Astrocyte (in vitro differentiated cells and primary cell): ENCODE results near the gene BDNF.

ENCODE experiments used
- EZH2 ChIP-seq: IDR thresholded peaks from 2 replicates; pipeline ENCODE4 v1.6.1; 2012; ENCODE audit warnings: mild to moderate bottlenecking, low read length, inconsistent platforms; ENCODE audit not compliant: insufficient read depth
- TF ChIP-seq, protein P1 (sequence below): IDR thresholded peaks from 2 replicates; pipeline ENCODE4 v1.5.1; 2011; ENCODE audit warnings: low read depth, mild to moderate bottlenecking, inconsistent platforms, low read length, moderate library complexity; ENCODE audit not compliant: insufficient read depth

DNA sequence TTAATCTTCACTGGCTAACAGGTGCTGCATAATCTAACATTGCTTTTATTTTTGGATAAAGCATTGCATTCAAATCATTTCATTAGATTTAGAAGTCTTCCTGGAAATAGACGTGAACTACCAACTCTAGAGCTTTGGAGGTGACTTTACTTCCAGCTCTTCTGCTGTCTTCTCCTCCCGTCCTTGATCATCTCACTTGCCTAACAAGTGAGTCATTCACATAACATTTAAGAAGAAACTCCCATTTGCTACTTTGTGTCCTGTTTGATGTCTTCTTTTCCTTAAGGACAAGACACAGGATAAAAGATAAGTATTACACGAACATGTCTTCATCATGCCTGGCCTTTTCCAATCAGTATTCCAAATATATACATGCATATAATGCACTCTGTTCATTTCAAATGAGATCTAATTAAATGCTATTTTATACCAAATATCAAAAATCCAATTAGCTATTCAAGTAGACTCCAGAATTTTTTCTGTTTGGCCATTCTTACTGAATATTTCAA, 88.3 kb downstream of the BDNF start:
- TF ChIP-seq, protein P1, sequence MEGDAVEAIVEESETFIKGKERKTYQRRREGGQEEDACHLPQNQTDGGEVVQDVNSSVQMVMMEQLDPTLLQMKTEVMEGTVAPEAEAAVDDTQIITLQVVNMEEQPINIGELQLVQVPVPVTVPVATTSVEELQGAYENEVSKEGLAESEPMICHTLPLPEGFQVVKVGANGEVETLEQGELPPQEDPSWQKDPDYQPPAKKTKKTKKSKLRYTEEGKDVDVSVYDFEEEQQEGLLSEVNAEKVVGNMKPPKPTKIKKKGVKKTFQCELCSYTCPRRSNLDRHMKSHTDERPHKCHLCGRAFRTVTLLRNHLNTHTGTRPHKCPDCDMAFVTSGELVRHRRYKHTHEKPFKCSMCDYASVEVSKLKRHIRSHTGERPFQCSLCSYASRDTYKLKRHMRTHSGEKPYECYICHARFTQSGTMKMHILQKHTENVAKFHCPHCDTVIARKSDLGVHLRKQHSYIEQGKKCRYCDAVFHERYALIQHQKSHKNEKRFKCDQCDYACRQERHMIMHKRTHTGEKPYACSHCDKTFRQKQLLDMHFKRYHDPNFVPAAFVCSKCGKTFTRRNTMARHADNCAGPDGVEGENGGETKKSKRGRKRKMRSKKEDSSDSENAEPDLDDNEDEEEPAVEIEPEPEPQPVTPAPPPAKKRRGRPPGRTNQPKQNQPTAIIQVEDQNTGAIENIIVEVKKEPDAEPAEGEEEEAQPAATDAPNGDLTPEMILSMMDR, result no peak
- no peak for TF ChIP-seq EZH2
